DOHH2 (cell line): ENCODE measurements around the gene GOSR1.
"Not testable (repeated sequence)": the region's sequence is repeated elsewhere in the genome, so short reads cannot be mapped to it uniquely, and the experiment has no call there.

Source experiments
- H3F3A ChIP-seq: fragments of 200-600 bp; sonication (generic), shearing (Covaris generic); 2 replicates; pipeline ENCODE4 v1.6.0; 2016; ENCODE audit warnings: antibody characterized with exemption, mild to moderate bottlenecking; ENCODE audit not compliant: control insufficient read depth, insufficient read depth
- H3K27ac ChIP-seq: fragments of 200-600 bp; sonication (generic); 2 replicates; pipeline ENCODE4 v1.5.1; 2014; ENCODE audit warnings: low read depth, mild to moderate bottlenecking, low read length, moderate library complexity
- H3K27me3 ChIP-seq: fragments of 200-600 bp; sonication (generic); 2 replicates; pipeline ENCODE4 v1.6.1; 2014; ENCODE audit warnings: mild to moderate bottlenecking, low read length, mixed read lengths; ENCODE audit not compliant: control insufficient read depth
- H3K36me3 ChIP-seq: fragments of 200-600 bp; sonication (generic); 2 replicates; pipeline ENCODE4 v1.6.1; 2014; ENCODE audit warnings: mild to moderate bottlenecking, low read length, moderate library complexity, mixed read lengths; ENCODE audit not compliant: control insufficient read depth
- H3K4me1 ChIP-seq: fragments of 200-600 bp; sonication (generic); 2 replicates; pipeline ENCODE4 v1.6.1; 2014; ENCODE audit warnings: mild to moderate bottlenecking, low read length, mixed read lengths; ENCODE audit not compliant: control insufficient read depth
- H3K4me2 ChIP-seq: fragments of 200-600 bp; sonication (generic); 2 replicates; pipeline ENCODE4 v1.6.0; 2014; ENCODE audit warnings: mild to moderate bottlenecking, low read length, moderate library complexity
- H3K4me3 ChIP-seq: fragments of 200-600 bp; sonication (generic); 2 replicates; pipeline ENCODE4 v1.5.1; 2014; ENCODE audit warnings: mild to moderate bottlenecking, low read length, mixed read lengths
- H3K79me2 ChIP-seq: fragments of 200-600 bp; sonication (generic); 2 replicates; pipeline ENCODE4 v1.6.1; 2014; ENCODE audit warnings: mild to moderate bottlenecking, low read length, mixed read lengths; ENCODE audit not compliant: control insufficient read depth
- H3K9me2 ChIP-seq: fragments of 200-600 bp; sonication (generic); replicated peaks from 2 replicates; pipeline ENCODE4 v1.6.1; 2014; ENCODE audit warnings: mild to moderate bottlenecking, low read length, mixed read lengths; ENCODE audit not compliant: control insufficient read depth
- H3K9me3 ChIP-seq: fragments of 200-600 bp; sonication (generic); 2 replicates; pipeline ENCODE4 v1.6.1; 2014; ENCODE audit warnings: antibody characterized with exemption, low read length, mixed read lengths; ENCODE audit not compliant: control insufficient read depth, insufficient read depth
- H4K20me1 ChIP-seq: fragments of 200-600 bp; sonication (generic); 2 replicates; pipeline ENCODE4 v1.6.0; 2014; ENCODE audit warnings: low read depth, mild to moderate bottlenecking, antibody characterized with exemption, low read length, moderate library complexity; ENCODE audit not compliant: control insufficient read depth, insufficient read depth
- CTCF ChIP-seq: fragments of 200-600 bp; sonication (generic); IDR thresholded peaks from one replicate; pipeline ENCODE4 v1.5.1; 2014; ENCODE audit warnings: antibody characterized with exemption, mild to moderate bottlenecking, low read depth, low read length; ENCODE audit not compliant: poor library complexity, severe bottlenecking
- EZH2phosphoT487 ChIP-seq: fragments of 200-600 bp; sonication (generic); IDR thresholded peaks from 2 replicates; pipeline ENCODE4 v1.6.1; 2017; ENCODE audit warnings: borderline replicate concordance, mild to moderate bottlenecking, antibody characterized with exemption, low read length, moderate library complexity, mixed read lengths

GOSR1 gene

DNA sequence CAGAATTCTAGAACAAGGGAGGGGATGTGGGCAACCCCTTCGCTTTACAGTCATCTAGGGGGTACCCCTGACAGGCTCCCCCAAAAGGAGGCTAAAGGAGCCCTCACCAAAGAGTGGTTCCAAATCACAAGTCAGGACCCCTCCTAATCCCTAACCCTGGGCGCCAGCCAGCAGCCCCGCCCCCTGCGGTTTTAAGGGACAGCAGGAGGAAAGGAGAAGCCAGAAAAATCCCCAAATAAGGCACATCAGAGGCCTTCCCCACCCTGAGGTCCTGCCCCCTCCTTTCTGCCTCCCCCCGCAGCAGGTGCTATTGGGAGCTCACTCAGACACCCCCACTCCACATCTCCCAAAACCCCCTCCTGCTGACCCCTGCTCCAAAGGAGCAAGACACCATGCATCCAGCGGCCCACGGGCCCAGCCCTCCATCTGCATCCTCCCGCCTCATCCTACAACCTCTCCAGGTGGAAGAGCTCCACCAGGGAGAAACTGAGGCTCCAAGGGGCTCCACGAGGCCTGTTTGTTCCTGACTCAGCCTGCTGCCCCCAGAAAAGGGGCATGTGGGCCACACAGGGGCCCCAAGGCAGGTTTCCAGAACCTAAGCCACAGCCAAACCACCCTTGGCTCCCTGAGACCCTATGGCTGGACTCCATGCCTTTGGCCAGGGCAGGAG is 93.5 kb downstream of the GOSR1 start:
- H3K9me2 ChIP-seq: no peaks in the 10 kb centered on the region
- H3K79me2 ChIP-seq: no peaks in the 10 kb centered on the region
- H3K4me2 ChIP-seq: no peak overlapping the region
- no peaks in the 10 kb centered on the region for H4K20me1 ChIP-seq
- TF ChIP-seq CTCF (no peak), EZH2phosphoT487 (no peak)
- no peak overlapping the region for H3K27ac ChIP-seq
- H3K4me3 ChIP-seq: no peak overlapping the region
- H3F3A ChIP-seq: no peaks in the 10 kb centered on the region
- H3K9me3 ChIP-seq: no peaks in the 10 kb centered on the region
- H3K36me3 ChIP-seq: no peaks in the 10 kb centered on the region
- no peaks in the 10 kb centered on the region for H3K4me1 ChIP-seq
- H3K27me3 ChIP-seq: no peaks in the 10 kb centered on the region

DNA sequence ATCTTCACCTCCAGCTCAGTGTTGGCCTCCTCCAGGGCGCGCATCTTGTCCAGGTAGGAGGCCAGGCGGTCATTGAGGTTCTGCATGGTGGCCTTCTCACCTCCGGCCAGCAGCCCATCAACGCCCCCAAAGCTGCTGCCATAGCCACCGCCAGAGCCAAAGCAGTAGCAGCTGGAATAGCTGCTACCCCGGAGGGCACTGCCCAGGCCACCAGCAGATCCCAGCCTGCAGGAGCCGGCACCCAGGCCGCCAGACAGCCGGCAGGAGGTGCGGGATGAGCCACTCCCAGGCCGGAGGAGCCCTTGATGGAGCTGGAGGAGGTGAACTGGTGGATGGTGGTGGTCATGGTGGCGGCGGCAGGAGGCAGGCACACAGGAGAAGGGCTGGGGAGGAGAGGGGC is 94.2 kb downstream of the GOSR1 start:
- not testable (repeated sequence) for H3K4me2 ChIP-seq, H3K4me3 ChIP-seq, H3K27ac ChIP-seq, H3K27me3 ChIP-seq, H4K20me1 ChIP-seq, H3K4me1 ChIP-seq, H3K36me3 ChIP-seq, H3K79me2 ChIP-seq, H3K9me3 ChIP-seq, H3F3A ChIP-seq, H3K9me2 ChIP-seq

- Histone ChIP-seq H3K27ac (no peak overlapping the region), H3K27me3 (no peaks in the 10 kb centered on the region), H3K4me2 (no peak overlapping the region), H3K9me3 (no peaks in the 10 kb centered on the region), H3K79me2 (no peaks in the 10 kb centered on the region), H3K9me2 (no peaks in the 10 kb centered on the region), H3K36me3 (no peaks in the 10 kb centered on the region), H3K4me3 (no peak overlapping the region), H3F3A (no peaks in the 10 kb centered on the region), H4K20me1 (no peaks in the 10 kb centered on the region), H3K4me1 (no peaks in the 10 kb centered on the region)
- TF ChIP-seq CTCF (no peak), EZH2phosphoT487 (no peak)
These were observed 94.7 kb downstream of the GOSR1 start for GRCh38 chr17:30571921-30572320.

- H3K27me3 ChIP-seq, H3K4me2 ChIP-seq, H3F3A ChIP-seq, H3K4me3 ChIP-seq, H4K20me1 ChIP-seq, H3K79me2 ChIP-seq, H3K9me3 ChIP-seq, H3K4me1 ChIP-seq, H3K9me2 ChIP-seq, H3K27ac ChIP-seq, H3K36me3 ChIP-seq: not testable (repeated sequence)
These were observed 95.7 kb downstream of the GOSR1 start for GRCh38 chr17:30572651-30573554.
